BE2C (cell line): ENCODE measurements around the gene NFATC1.

ENCODE experiments used
- DNase-seq: peaks from one replicate; pipeline ENCODE4 v3.0.0-alpha.2; 2020
- H3K27me3 ChIP-seq: fragments of 250-450 bp; sonication (Bioruptor Pico); 2 replicates; pipeline ENCODE4 v1.5.1; 2020; ENCODE audit warnings: mild to moderate bottlenecking
- H3K36me3 ChIP-seq: fragments of 250-450 bp; sonication (Bioruptor Pico); 2 replicates; pipeline ENCODE4 v1.5.1; 2020; ENCODE audit warnings: mild to moderate bottlenecking
- H3K4me1 ChIP-seq: fragments of 250-450 bp; sonication (Bioruptor Pico); 2 replicates; pipeline ENCODE4 v1.5.1; 2020
- H3K4me3 ChIP-seq: 2 replicates; pipeline ENCODE4 v1.5.1; 2011; ENCODE audit warnings: low read depth, low read length
- H3K9me3 ChIP-seq: fragments of 250-450 bp; sonication (Bioruptor Pico); 2 replicates; pipeline ENCODE4 v1.5.1; 2020
- CTCF ChIP-seq: IDR thresholded peaks from 2 replicates; pipeline ENCODE4 v1.5.1; 2012; ENCODE audit warnings: mild to moderate bottlenecking, low read depth, low read length

The NFATC1 gene

GRCh38 chr18:79544386-79544963 is 148.7 kb downstream of the NFATC1 start:
- Histone ChIP-seq H3K4me1 (no peaks in the 10 kb centered on the region), H3K4me3 (no peak overlapping the region), H3K36me3 (no peaks in the 10 kb centered on the region), H3K27me3 (no peaks in the 10 kb centered on the region), H3K9me3 (no peaks in the 10 kb centered on the region)
- no peak for TF ChIP-seq CTCF
- DNase-seq, result no peak

- Histone ChIP-seq H3K9me3 (no peaks in the 10 kb centered on the region), H3K4me1 (no peaks in the 10 kb centered on the region), H3K4me3 (no peak overlapping the region), H3K36me3 (no peaks in the 10 kb centered on the region), H3K27me3 (no peaks in the 10 kb centered on the region)
- no peak for TF ChIP-seq CTCF
- no peak for DNase-seq
Measured at GRCh38 chr18:79545255-79545654, 149.5 kb downstream of the NFATC1 start.

- no peak for TF ChIP-seq CTCF
- no peaks in the 10 kb centered on the region for H3K36me3 ChIP-seq
- no peaks in the 10 kb centered on the region for H3K9me3 ChIP-seq
- H3K4me1 ChIP-seq, result no peaks in the 10 kb centered on the region
- no peak for DNase-seq
- no peak overlapping the region for H3K4me3 ChIP-seq
- no peaks in the 10 kb centered on the region for H3K27me3 ChIP-seq
Measured at GRCh38 chr18:79545736-79546171, 150.0 kb downstream of the NFATC1 start.

- Histone ChIP-seq H3K4me3 (no peak overlapping the region), H3K9me3 (no peaks in the 10 kb centered on the region), H3K36me3 (no peaks in the 10 kb centered on the region), H3K4me1 (no peaks in the 10 kb centered on the region), H3K27me3 (no peaks in the 10 kb centered on the region)
- no peak for DNase-seq
- TF ChIP-seq CTCF, result no peak
Measured at GRCh38 chr18:79546781-79547272, 151.1 kb downstream of the NFATC1 start.

DNA sequence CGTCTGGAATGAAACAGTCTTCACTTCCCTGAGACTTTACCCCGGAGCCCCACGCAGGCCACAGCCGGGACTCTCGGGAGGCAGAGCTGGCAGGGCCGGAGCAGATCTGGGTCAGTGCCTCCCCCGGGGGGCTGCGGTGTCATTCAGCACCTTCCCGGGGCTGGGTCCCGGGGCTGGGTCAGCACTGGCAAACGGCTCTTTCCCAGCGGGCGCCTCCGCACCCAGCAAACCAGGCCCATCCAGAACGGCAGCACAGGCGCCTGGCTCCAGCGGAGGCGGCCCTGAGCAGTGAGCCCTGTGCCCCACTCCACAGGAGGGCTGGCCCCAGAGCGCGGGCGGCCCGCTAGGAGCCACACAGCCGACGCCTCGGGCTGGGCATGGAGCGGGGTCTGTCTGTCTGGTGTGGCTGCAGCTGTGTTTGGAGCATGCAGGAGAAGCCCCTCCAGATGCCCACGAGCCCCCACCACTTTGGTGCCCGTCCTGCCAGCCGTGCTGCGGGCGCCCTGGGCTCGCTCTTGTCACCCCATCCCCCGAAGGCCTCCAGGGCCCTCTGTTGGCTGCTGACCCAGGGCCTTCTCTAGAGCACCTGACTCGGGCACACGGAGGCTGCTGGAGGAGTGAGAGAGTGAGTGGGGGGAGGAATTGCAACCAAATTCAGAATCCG is 151.8 kb downstream of the NFATC1 start:
- TF ChIP-seq CTCF, result no peak
- no peak for DNase-seq
- no peaks in the 10 kb centered on the region for H3K27me3 ChIP-seq

DNA sequence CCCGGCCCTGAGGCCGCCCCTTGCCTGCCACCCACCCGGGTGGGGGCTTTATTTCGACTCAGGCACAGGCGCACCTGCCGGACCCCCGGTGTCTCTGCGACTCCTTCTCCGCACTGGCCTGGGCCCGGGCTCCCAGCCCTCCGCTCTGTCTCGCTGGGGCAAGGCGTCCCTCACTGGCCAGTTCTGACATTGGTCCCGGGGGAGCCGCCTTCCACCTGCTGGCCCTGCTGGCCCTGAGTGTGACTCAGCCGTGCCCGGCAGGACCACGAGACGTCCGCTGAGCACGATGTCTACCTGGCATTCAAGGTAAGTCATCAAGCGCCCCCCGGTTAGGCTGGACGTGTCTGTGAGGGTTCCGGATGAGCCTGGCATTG is 152.3 kb downstream of the NFATC1 start:
- Histone ChIP-seq H3K36me3 (no peaks in the 10 kb centered on the region), H3K9me3 (no peaks in the 10 kb centered on the region), H3K4me3 (no peak overlapping the region), H3K27me3 (no peaks in the 10 kb centered on the region), H3K4me1 (no peaks in the 10 kb centered on the region)
- no peak for DNase-seq
- TF ChIP-seq CTCF, result no peak

More for the DNA sequence above, 151.8 kb downstream of the NFATC1 start:
- Histone ChIP-seq H3K36me3 (no peaks in the 10 kb centered on the region), H3K9me3 (no peaks in the 10 kb centered on the region), H3K4me3 (no peak overlapping the region), H3K4me1 (no peaks in the 10 kb centered on the region)
